ENCODE measurements around the gene LGI4. TPM values are rescaled to one million over a fixed set of nuclear protein-coding genes. Genes with fewer than 3 reads are reported as not detected.

The LGI4 gene
- total and polyA plus RNA-seq, 12 donors: 0.17 to 22.4 (median 1.5) TPM

GRCh38 chr19:35100588-35101533 lies 34.0 kb downstream of the LGI4 start:
- DNase-seq: no peak
- Histone ChIP-seq H3K27ac (no peak overlapping the region), H3K36me3 (replicated peaks in 1 of 2) (no peaks in the 10 kb centered on the region), H3K9me3 (replicated peaks in 1 of 3) (no peaks in the 10 kb centered on the region), H3K27me3 (no peaks in the 10 kb centered on the region), H3K4me3 (no peak overlapping the region), H3K4me1 (replicated peaks in 1 of 2) (no peaks in the 10 kb centered on the region)
- TF ChIP-seq CTCF (IDR thresholded peaks at IDR 0.05) (no peak), POLR2A (IDR thresholded peaks at IDR 0.05) (no peak)
- intact Hi-C loops (cut with DNase I): no loop called here
- 65 to 81% (median 70%) methylated on average over 11 to 16 of the region's 16 CpGs for WGBS, 4 donors

DNA sequence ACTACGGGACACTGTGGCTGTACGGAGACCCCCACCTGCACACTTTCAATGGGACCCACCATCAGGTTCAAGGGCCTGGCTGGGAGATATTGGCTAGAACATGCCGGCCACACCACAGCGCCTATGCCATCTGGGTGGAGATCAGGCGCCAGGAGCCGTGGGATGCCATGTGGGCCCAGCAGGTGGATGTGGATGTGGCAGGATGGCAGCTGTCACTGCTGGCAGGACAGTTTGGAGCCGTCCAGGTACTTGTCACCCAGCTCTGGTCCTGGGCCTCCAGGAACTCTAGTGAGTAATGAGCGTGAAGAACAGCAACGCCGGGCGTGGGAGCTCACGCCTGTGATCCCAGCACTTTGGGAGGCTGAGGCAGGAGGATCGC lies 35.0 kb downstream of the LGI4 start:
- no peaks in the 10 kb centered on the region for H3K36me3 ChIP-seq (replicated peaks in 1 of 2)
- no peaks in the 10 kb centered on the region for H3K4me1 ChIP-seq (replicated peaks in 1 of 2)
- no peak for DNase-seq
- WGBS, 4 donors: 88 to 97% (median 94%) methylated on average over 6 to 13 of the region's 13 CpGs
- TF ChIP-seq CTCF (IDR thresholded peaks at IDR 0.05): no peak
- no peak for TF ChIP-seq POLR2A (IDR thresholded peaks at IDR 0.05)
- H3K9me3 ChIP-seq (replicated peaks in 1 of 3): no peaks in the 10 kb centered on the region
- intact Hi-C loops (cut with DNase I): no loop called here
- H3K27me3 ChIP-seq: no peaks in the 10 kb centered on the region
- H3K4me3 ChIP-seq: no peak overlapping the region
- H3K27ac ChIP-seq: no peak overlapping the region

- Histone ChIP-seq H3K27ac (no peak overlapping the region), H3K27me3 (no peaks in the 10 kb centered on the region), H3K9me3 (replicated peaks in 1 of 3) (no peaks in the 10 kb centered on the region), H3K4me1 (replicated peaks in 1 of 2) (no peaks in the 10 kb centered on the region), H3K36me3 (replicated peaks in 1 of 2) (no peaks in the 10 kb centered on the region), H3K4me3 (no peak overlapping the region)
- no peak for DNase-seq
- 76 to 85% (median 84%) methylated on average over 16 to 21 of the region's 21 CpGs for WGBS, 4 donors
- intact Hi-C loops (cut with DNase I): no loop called here
- TF ChIP-seq CTCF (IDR thresholded peaks at IDR 0.05) (no peak), POLR2A (IDR thresholded peaks at IDR 0.05) (no peak)
Measured at GRCh38 chr19:35099155-35099896, 35.5 kb downstream of the LGI4 start.

- Histone ChIP-seq H3K27me3 (no peaks in the 10 kb centered on the region), H3K9me3 (replicated peaks in 1 of 3) (no peaks in the 10 kb centered on the region), H3K36me3 (replicated peaks in 1 of 2) (no peaks in the 10 kb centered on the region), H3K27ac (no peak overlapping the region), H3K4me1 (replicated peaks in 1 of 2) (no peaks in the 10 kb centered on the region), H3K4me3 (no peak overlapping the region)
- intact Hi-C loops (cut with DNase I): no loop called here
- TF ChIP-seq POLR2A (IDR thresholded peaks at IDR 0.05): no peak
- no peak for TF ChIP-seq CTCF (IDR thresholded peaks at IDR 0.05)
- no peak for DNase-seq
- 79 to 92% (median 85%) methylated on average over 19 to 29 of the region's 29 CpGs for WGBS, 4 donors
Measured at GRCh38 chr19:35098413-35099049, 36.3 kb downstream of the LGI4 start.
